GM12878 (cell line): ENCODE data around the gene NTPCR. TPM values are rescaled to one million over a fixed set of nuclear protein-coding genes. Genes with fewer than 3 reads are reported as not detected.
A peak's percentile ranks its signal among the peaks of the same experiment; 100 is the strongest.

Experiments used
- ATAC-seq: fragments of 200-7000 bp; cut with Tn5 transposase; 3 replicates; pipeline ENCODE4 v1.9.1; 2020; ENCODE audit warnings: mild to moderate bottlenecking, moderate library complexity
- BruUV-seq: library from RNA; stranded (reverse); fragments of 400-500 nt; replicated peaks from 2 replicates; lab custom pipeline; 2021; lab: Mats Ljungman, UMichigan
- CTCF ChIA-PET: fragments of 300-600 bp; sonication (Branson Sonifier 250); formaldehyde crosslinking; extraction: SDS; loops from one replicate; lab custom pipeline; 2021; ENCODE audit warnings: inconsistent platforms; lab: Yijun Ruan, JAX
- POLR2A ChIA-PET: fragments of 350-600 bp; formaldehyde crosslinking; extraction: SDS; loops from one replicate; lab custom pipeline; 2021; ENCODE audit warnings: inconsistent platforms; lab: Charles Lee
- RAD21 ChIA-PET: fragments of 300-600 bp; sonication (Branson Sonifier 250); formaldehyde crosslinking; loops from one replicate; lab custom pipeline; 2023; ENCODE audit warnings: antibody characterized with exemption; ENCODE audit not compliant: unreplicated experiment; lab: Charles Lee
- SMC1A ChIA-PET: fragments of 300-600 bp; sonication (Branson Sonifier 250); formaldehyde crosslinking; loops from one replicate; lab custom pipeline; 2023; ENCODE audit not compliant: unreplicated experiment, uncharacterized antibody; lab: Charles Lee
- DNase-seq: peaks from one replicate; pipeline ENCODE4 v3.0.0-alpha.2; 2011; ENCODE audit warnings: low read depth, low spot score
- FAIRE-seq: peaks from 3 replicates; lab custom pipeline; 2011; peaks lifted over from hg19 to GRCh38; lab: Jason Lieb, UNC
- H2AFZ ChIP-seq: 2 replicates; pipeline ENCODE4 v1.6.0; 2011; ENCODE audit warnings: low read depth, low read length, control low read depth; ENCODE audit not compliant: control insufficient read depth
- H3K27ac ChIP-seq: 2 replicates; pipeline ENCODE4 v1.5.1; 2011; ENCODE audit warnings: control low read depth; ENCODE audit not compliant: control insufficient read depth, insufficient read depth
- H3K27me3 ChIP-seq, 2 experiments: replicated peaks in 1 of 2; 2 replicates each; pipeline versions ENCODE4 v1.6.0 to v1.6.1; 2011; ENCODE audit warnings: low read length in 1 of 2; ENCODE audit not compliant: control insufficient read depth in 2 of 2, insufficient read depth in 2 of 2
- H3K36me3 ChIP-seq, 2 experiments: 2 replicates each; pipeline ENCODE4 v1.5.1; 2011; ENCODE audit warnings: low read length in 1 of 2; ENCODE audit not compliant: control insufficient read depth in 2 of 2, insufficient read depth in 2 of 2
- H3K4me1 ChIP-seq: 2 replicates; pipeline ENCODE4 v1.6.1; 2011; ENCODE audit warnings: mild to moderate bottlenecking, low read length, moderate library complexity, mixed read lengths; ENCODE audit not compliant: control insufficient read depth, insufficient read depth
- H3K4me2 ChIP-seq: 2 replicates; pipeline ENCODE4 v1.6.0; 2011; ENCODE audit warnings: control low read depth; ENCODE audit not compliant: control insufficient read depth, insufficient read depth
- H3K4me3 ChIP-seq: fragments of 200-600 bp; sonication (generic); 2 replicates; pipeline ENCODE4 v1.5.1; 2016
- H3K79me2 ChIP-seq: 2 replicates; pipeline ENCODE4 v1.6.0; 2011; ENCODE audit warnings: low read length; ENCODE audit not compliant: control insufficient read depth, insufficient read depth
- H3K9ac ChIP-seq: 2 replicates; pipeline ENCODE4 v1.8.0; 2011; ENCODE audit warnings: low read length, control low read depth, mixed read lengths; ENCODE audit not compliant: control insufficient read depth, insufficient read depth
- H3K9me3 ChIP-seq: replicated peaks from 3 replicates; pipeline ENCODE4 v1.5.1; 2011; ENCODE audit warnings: mild to moderate bottlenecking, low read length; ENCODE audit not compliant: control insufficient read depth, insufficient read depth
- H4K20me1 ChIP-seq: 2 replicates; pipeline ENCODE4 v1.6.0; 2011; ENCODE audit not compliant: control insufficient read depth, insufficient read depth
- ATF7 ChIP-seq: fragments of 450-650 bp; IDR thresholded peaks from 2 replicates; pipeline ENCODE4 v1.6.1; 2016; ENCODE audit warnings: low read depth, mild to moderate bottlenecking
- CREM ChIP-seq: IDR thresholded peaks from 2 replicates; pipeline ENCODE4 v1.6.1; 2014; ENCODE audit warnings: antibody characterized with exemption, low read depth
- EGR1 ChIP-seq, 2 experiments: IDR thresholded peaks; 1 replicate in 1 of 2; 2 replicates in 1 of 2; pipeline ENCODE4 v1.6.1; 2011 to 2012; ENCODE audit warnings: low read depth in 2 of 2, low read length in 2 of 2, borderline replicate concordance in 1 of 2, mild to moderate bottlenecking in 1 of 2, moderate library complexity in 1 of 2
- FOXK2 ChIP-seq: fragments of 450-650 bp; IDR thresholded peaks from 2 replicates; pipeline ENCODE4 v1.6.1; 2017; ENCODE audit warnings: mild to moderate bottlenecking, moderate library complexity
- KLF5 ChIP-seq: fragments of 450-650 bp; IDR thresholded peaks from 2 replicates; pipeline ENCODE4 v1.6.1; 2014; ENCODE audit warnings: mild to moderate bottlenecking; ENCODE audit not compliant: partially characterized antibody
- NBN ChIP-seq: fragments of 450-650 bp; IDR thresholded peaks from 2 replicates; pipeline ENCODE4 v1.6.1; 2016
- SREBF2 ChIP-seq: IDR thresholded peaks from 2 replicates; pipeline ENCODE4 v1.6.1; 2012; ENCODE audit warnings: mild to moderate bottlenecking, low read length
- TAF1 ChIP-seq: IDR thresholded peaks from 2 replicates; pipeline ENCODE4 v1.6.1; 2011; ENCODE audit warnings: mild to moderate bottlenecking, low read depth, low read length, borderline replicate concordance
- YY1 ChIP-seq: IDR thresholded peaks from 2 replicates; pipeline ENCODE4 v1.6.1; 2011; ENCODE audit warnings: low read depth, mild to moderate bottlenecking, low read length
- ZNF217 ChIP-seq: fragments of 450-650 bp; IDR thresholded peaks from 2 replicates; pipeline ENCODE4 v1.6.1; 2017; ENCODE audit warnings: antibody characterized with exemption, mild to moderate bottlenecking
- ZZZ3 ChIP-seq: IDR thresholded peaks from 2 replicates; pipeline ENCODE4 v1.6.1; 2011; ENCODE audit warnings: low read depth; ENCODE audit not compliant: control insufficient read depth, insufficient read length
- WGBS: methylation state at CpG from one replicate; pipeline ENCODE4 v1.1.6; 2016; ENCODE audit warnings: low lambda C conversion rate; ENCODE audit not compliant: insufficient replicate concordance, insufficient coverage; ENCODE audit errors: missing lambda C conversion rate; 5-methylcytosine and 5-hydroxymethylcytosine counted together
- in situ Hi-C: fragments of 300-500 bp; cut with MboI; formaldehyde crosslinking; loops from 9 replicates; pipeline ENCODE4 v1.14.3; 2018; ENCODE audit warnings: mixed read lengths
- intact Hi-C: fragments of 100-400 bp; cut with micrococcal nuclease; formaldehyde crosslinking; loops from one replicate; pipeline ENCODE4 v1.14.2; 2022; ENCODE audit not compliant: unreplicated experiment
- polyA plus RNA-seq, 11 experiments: library from polyadenylated mRNA; depleted of rRNA in 4 of 11; unstranded in 6 of 11; stranded (reverse) in 5 of 11; fragments of >200 nt; fragmentation: Nextera tagmentation in 4 of 11; fragmentation: Illumina TruSeq in 1 of 11; extraction: Ambion mirVana in 4 of 11; extraction: Trizol in 1 of 11; gene quantifications; 1 replicate in 1 of 11; 2 replicates in 10 of 11; pipeline versions ENCODE4 v1.2.1 to v1.2.3, GENCODE V29; 2011 to 2016; ENCODE audit warnings: inconsistent platforms in 2 of 11, missing spikeins in 2 of 11, low read depth in 1 of 11
- total RNA-seq, 4 experiments: library from RNA; depleted of rRNA in 3 of 4; stranded (reverse); fragments of >200 nt in 3 of 4; fragmentation: Illumina TruSeq in 1 of 4; extraction: Trizol in 1 of 4; gene quantifications; 2 replicates each; pipeline versions ENCODE4 v1.2.1 to v1.2.3, GENCODE V29; 2013 to 2021

NTPCR gene
- total and polyA plus RNA-seq, 10 of the 15 experiments (the other 5 are each of a cell fraction or from before 2014, with no cell fraction given), result 25.4 to 109 (median 56.6) TPM

GRCh38 chr1:232951605-232952004 lies 1.2 kb downstream of the NTPCR start:
- Histone ChIP-seq H3K4me2 (peak overlapping the region; percentile 88), H3K27me3 (no peaks in the 10 kb centered on the region), H3K36me3 (peaks cover 0 to 7% of the 10 kb centered on the region in 2 experiments; a peak in 2 of 4 replicates), H3K9me3 (no peaks in the 10 kb centered on the region), H3K9ac (no peak overlapping the region; the same call in 1 of the 2 replicates), H3K4me1 (peaks cover 7% of the 10 kb centered on the region), H2AFZ (no peak overlapping the region), H3K4me3 (peak overlapping the region; percentile 70), H3K79me2 (peaks cover 14% of the 10 kb centered on the region), H4K20me1 (no peaks in the 10 kb centered on the region), H3K27ac (no peak overlapping the region)
- in situ Hi-C loops (no loop called here), intact Hi-C loops (loop anchor here (5.0 to 10.0 kb wide), 2 partner anchors 144 to 317 kb away; partner anchors contain the start of genes MAP10 and SIPA1L2)
- TF ChIP-seq ZNF217 (no peak), SREBF2 (no peak), EGR1 (IDR thresholded peaks at IDR 0.05; ENCODE audit: borderline replicate concordance in 1 of 2, low read depth in 2 of 2, low read length in 2 of 2) (no peak), CREM (no peak), ZZZ3 (no peak), KLF5 (no peak), TAF1 (no peak), YY1 (no peak), ATF7 (no peak), FOXK2 (no peak), NBN (no peak)
- BruUV-seq, result no TSS peak
- SMC1A ChIA-PET, result interaction anchor here (0.6 to 2.2 kb wide), 3 partner anchors 8 to 281 kb away, joined by 3 to 6 read pairs (median 3); no protein-coding TSS in a partner anchor
- POLR2A ChIA-PET, result no interaction called here
- RAD21 ChIA-PET, result no interaction called here
- no peak for FAIRE-seq
- CTCF ChIA-PET, result interaction anchor here (1.0 to 1.3 kb wide), 3 partner anchors 9 to 148 kb away, joined by 3 to 5 read pairs (median 4); no protein-coding TSS in a partner anchor
- DNase-seq, result no peak
- no peak for ATAC-seq
- 69% methylated on average over 1 of the region's 1 CpG for WGBS
